Adipocyte (in vitro differentiated cells): Measurements from ENCODE around the gene KCNIP2.

ENCODE experiments used
- DNase-seq: peaks from one replicate; pipeline ENCODE4 v3.0.0-alpha.2; 2015; ENCODE audit warnings: low read depth
- H3K27me3 ChIP-seq: replicated peaks from 2 replicates; pipeline ENCODE4 v1.7.0; 2013; ENCODE audit warnings: mild to moderate bottlenecking, low read length, moderate library complexity; ENCODE audit not compliant: control insufficient read depth, insufficient read depth
- H3K36me3 ChIP-seq: 2 replicates; pipeline ENCODE4 v1.7.0; 2013; ENCODE audit warnings: low read length, mild to moderate bottlenecking, moderate library complexity; ENCODE audit not compliant: control insufficient read depth, insufficient read depth, severe bottlenecking
- H3K4me1 ChIP-seq: 2 replicates; pipeline ENCODE4 v1.7.0; 2013; ENCODE audit warnings: mild to moderate bottlenecking, low read length, moderate library complexity; ENCODE audit not compliant: control insufficient read depth, insufficient read depth
- H3K4me3 ChIP-seq: 2 replicates; pipeline ENCODE4 v1.7.0; 2013; ENCODE audit warnings: mild to moderate bottlenecking, low read length, moderate library complexity
- H3K9ac ChIP-seq: 2 replicates; pipeline ENCODE4 v1.7.0; 2013; ENCODE audit warnings: mild to moderate bottlenecking, low read length, moderate library complexity
- H3K9me3 ChIP-seq: 2 replicates; pipeline ENCODE4 v1.7.0; 2013; ENCODE audit warnings: mild to moderate bottlenecking, low read length, moderate library complexity; ENCODE audit not compliant: control insufficient read depth

Gene KCNIP2

DNA sequence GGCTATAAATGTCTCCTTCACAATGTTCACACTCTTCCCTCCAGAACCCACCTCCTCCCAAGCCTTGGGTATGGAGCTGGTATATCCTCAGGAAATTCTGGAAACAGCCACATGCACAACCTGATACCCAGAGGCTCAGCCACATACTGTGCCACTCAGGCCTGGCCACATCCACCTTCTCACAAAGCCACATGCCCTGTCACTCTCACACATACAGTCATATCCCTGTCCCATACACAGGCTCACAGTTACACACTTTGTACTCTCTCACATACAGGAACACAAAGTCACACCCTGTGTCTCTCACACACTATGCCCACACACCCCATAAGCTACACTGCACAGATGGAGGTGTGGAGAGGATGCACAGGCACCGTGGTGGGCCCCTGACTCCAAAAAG, 10.1 kb downstream of the KCNIP2 start:
- Histone ChIP-seq H3K27me3 (no peaks in the 10 kb centered on the region), H3K4me1 (peaks cover 17% of the 10 kb centered on the region), H3K4me3 (no peak overlapping the region), H3K9me3 (no peaks in the 10 kb centered on the region), H3K36me3 (peaks cover 6% of the 10 kb centered on the region), H3K9ac (no peak overlapping the region)
- no peak for DNase-seq

DNA sequence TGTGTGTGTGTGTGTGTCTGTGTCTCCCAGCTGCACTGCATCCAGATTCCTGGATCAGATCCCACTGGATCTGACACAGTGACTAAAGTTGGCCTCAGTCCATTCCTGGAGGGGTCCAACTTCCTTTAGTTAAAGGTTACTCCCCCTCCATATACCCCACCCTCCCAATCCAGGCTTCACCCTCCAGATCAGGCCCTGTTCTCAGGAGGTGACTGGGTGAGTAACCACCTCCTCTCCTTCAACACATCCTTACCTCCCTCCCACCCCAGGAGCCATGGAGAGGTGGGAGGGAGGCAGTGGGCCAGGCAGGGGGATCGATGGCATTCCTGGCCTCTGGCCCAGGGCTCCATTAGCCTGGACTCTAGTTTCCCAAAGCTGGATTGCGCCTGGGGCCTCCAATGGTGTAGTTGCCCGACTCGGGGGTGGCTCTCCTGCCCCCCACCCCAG, 11.3 kb downstream of the KCNIP2 start:
- no peak for DNase-seq
- Histone ChIP-seq H3K9me3 (no peaks in the 10 kb centered on the region), H3K4me1 (peaks cover 17% of the 10 kb centered on the region), H3K4me3 (no peak overlapping the region), H3K9ac (no peak overlapping the region), H3K36me3 (peaks cover 17% of the 10 kb centered on the region), H3K27me3 (no peaks in the 10 kb centered on the region)

DNA sequence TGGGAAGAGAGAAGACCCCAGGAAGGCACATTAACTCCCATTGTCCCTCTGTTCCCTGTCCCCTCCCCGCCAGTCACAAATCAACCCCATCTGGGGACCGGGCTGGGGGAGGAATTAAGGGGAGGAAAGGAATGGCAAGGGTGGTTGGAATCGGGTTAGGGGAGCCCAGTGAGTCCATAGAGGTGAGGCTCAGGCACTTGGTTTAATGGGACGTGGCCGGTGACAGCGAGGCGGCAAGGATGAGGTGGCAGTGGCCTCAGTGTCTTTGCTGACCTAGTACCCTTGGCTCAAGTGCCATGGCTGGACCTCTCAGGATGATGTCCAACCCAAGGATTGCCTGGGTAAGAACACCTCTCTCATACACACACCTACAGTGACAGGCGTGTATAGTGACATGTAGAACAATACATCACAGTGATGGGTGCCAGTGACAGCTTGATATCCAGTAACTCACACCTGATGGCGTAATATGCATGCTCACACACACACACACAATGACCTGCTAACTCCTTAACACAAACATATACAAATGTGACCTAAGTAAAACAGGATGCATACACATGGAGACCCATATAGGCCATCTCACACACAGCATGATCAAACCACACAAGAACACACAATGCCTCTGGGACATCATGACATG, 12.3 kb downstream of the KCNIP2 start:
- peak overlapping the region; percentile 81 for H3K4me3 ChIP-seq
- no peaks in the 10 kb centered on the region for H3K27me3 ChIP-seq

DNA sequence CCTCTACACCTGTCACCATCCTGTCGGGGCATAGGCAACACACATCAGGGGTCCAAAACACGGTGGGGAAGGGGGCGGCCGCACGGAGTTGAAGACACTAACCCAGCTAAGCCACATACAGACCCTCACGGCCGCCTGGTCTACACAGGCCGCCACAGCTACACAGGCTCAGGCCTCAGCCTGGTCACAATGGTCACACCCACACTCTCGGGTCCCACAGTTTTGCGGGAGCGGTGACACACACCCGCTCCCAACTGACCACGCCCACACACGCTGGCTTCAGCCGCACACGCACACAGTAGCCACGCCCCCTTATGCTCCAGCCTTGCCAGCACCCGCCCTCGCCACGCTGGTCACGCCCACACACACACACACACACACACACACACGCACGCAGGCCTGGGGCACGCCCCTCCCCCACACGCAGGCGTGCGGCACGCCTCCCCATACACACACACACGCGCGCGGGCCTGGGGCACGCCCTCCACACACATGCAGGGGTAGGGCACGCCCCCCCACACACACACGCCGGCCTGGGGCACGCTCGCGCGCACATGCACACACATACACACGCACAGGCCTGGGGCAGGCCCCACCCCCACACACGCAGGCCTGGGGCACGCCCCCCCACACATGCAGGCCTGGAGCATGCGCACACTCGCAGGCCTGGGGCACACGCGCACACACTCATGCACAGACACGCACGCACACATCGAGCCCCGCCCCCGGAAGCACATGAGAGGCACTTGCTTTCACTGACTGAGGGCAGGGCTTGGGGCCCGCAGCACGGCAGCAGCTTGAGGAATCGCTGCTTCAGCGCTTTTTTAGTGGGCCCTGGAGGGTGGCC, 13.1 kb downstream of the KCNIP2 start:
- DNase-seq, result peak; percentile 92
- peaks cover 15% of the 10 kb centered on the region for H3K4me1 ChIP-seq
- H3K9me3 ChIP-seq, result no peaks in the 10 kb centered on the region
- peak overlapping the region; percentile 61 for H3K9ac ChIP-seq
- H3K4me3 ChIP-seq, result peak overlapping the region; percentile 81
- peaks cover 30% of the 10 kb centered on the region for H3K36me3 ChIP-seq
- H3K27me3 ChIP-seq, result no peaks in the 10 kb centered on the region

More for the DNA sequence above, 12.3 kb downstream of the KCNIP2 start:
- peak overlapping the region; percentile 61 for H3K9ac ChIP-seq
- H3K4me1 ChIP-seq, result peaks cover 17% of the 10 kb centered on the region
- peaks cover 27% of the 10 kb centered on the region for H3K36me3 ChIP-seq
- DNase-seq, result no peak
- H3K9me3 ChIP-seq, result no peaks in the 10 kb centered on the region

DNA sequence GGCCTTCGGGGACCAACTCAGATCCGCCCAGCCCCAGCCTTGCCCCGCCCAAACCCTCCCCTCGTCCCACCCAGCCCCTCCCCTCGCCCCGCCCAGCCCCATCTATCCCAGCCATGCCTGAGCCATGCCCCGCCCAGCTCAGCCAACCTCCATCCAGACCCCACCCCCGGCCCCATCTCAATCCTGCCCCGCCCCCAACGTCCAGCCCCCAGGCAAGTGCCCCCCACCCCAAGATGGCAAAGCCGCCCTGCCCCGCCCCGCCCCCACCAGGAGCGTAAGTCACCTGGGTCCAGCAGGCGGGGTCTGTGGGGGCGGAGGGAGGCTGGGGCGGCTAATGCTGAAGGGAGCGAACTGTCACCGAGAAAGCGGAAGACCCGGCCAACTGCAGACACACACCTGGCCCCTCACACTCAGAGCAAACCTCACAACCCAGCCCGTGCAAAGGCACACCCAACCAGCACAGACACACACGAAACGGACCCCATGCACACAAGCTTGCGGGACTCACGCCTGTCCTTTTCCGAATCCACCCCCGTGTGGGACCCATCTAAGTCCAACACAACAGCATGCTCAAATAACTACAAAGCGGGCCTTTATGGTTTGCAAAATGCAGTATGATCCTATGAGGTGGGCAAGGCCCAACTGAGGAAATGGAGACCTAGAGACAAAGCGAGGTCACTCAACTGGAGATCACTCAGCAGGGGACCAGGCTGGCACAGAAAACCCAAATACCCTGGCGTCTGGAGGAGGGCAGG, 13.9 kb downstream of the KCNIP2 start:
- Histone ChIP-seq H3K9ac (peak overlapping the region; percentile 61), H3K4me1 (peaks cover 15% of the 10 kb centered on the region), H3K36me3 (peaks cover 28% of the 10 kb centered on the region), H3K4me3 (peak overlapping the region; percentile 81), H3K9me3 (no peaks in the 10 kb centered on the region), H3K27me3 (no peaks in the 10 kb centered on the region)
- DNase-seq, result peak; percentile 10

DNA sequence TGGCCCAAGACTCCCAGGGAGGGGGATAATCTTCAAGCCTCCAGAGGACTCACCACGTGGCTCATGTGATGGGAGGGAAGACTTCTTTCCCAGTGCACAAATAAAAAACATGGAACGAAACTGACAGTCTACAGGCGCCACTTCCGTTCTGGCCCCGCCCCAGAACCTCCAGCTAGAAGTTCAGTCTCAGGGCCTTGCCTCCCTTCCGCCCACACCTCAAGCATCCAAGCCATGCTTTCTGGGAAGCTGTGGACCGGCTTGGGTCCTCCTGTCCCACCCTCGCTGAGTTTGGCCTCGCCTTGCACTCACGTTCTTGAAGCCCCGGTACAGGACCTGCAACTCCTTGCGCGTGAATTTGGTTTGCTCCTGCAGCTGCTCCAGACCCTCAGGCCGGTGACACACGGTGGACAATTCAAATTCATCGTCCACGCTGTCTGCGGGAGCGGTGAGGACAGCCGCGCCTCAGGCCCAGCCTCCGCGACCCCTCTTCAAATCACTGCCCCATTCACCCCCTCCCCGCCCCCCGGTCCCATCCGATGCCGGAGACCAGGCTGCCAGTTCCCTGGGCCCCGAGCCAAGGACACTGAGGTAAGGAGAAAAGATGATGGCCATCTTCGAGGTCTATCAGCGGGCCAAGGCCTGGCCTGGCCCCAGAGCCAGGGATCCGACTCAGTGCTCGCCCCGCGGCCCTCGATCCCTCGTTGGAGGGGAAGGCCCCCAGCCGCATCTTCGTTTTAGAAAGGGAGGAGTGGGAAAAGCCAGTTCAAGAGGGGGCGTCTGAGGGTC, 14.6 kb downstream of the KCNIP2 start:
- DNase-seq, result no peak
- Histone ChIP-seq H3K4me3 (no peak overlapping the region), H3K4me1 (peaks cover 15% of the 10 kb centered on the region), H3K27me3 (no peaks in the 10 kb centered on the region), H3K36me3 (peaks cover 26% of the 10 kb centered on the region), H3K9ac (no peak overlapping the region), H3K9me3 (no peaks in the 10 kb centered on the region)

DNA sequence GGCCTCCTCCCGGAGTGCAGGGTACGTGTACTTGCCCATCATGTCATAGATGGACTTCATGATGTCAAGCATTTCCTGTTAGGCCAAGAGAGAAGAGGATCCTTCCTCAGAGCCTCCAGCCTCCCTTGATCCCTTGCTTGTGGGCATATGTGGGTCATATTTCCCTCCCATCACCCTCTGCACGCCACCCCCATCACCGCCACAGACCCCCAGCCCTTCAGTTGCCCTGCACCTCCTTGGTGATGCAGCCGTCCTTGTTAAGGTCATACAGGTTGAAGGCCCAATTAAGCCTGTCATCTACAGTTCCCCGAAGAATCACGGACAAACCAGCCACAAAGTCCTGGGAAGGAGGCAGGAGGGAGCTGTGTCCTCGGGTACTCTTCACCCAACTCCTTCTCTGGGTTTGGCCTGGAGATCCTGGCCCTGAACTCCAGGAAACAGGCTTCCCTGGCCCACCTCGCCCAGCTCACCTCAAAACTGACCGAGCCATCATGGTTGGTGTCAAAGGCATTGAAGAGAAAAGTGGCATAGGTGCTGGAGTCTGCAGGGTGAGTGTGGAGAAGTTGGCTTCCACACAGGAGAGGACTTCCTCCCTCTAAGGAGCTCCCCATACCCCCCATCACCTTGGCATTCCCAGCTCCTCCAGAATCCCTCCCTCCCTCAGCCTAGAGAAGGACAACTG, 15.5 kb downstream of the KCNIP2 start:
- H3K9ac ChIP-seq, result no peak overlapping the region
- peaks cover 26% of the 10 kb centered on the region for H3K36me3 ChIP-seq
- H3K4me3 ChIP-seq, result no peak overlapping the region
- DNase-seq, result no peak
- H3K4me1 ChIP-seq, result peaks cover 15% of the 10 kb centered on the region
- H3K27me3 ChIP-seq, result no peaks in the 10 kb centered on the region
- no peaks in the 10 kb centered on the region for H3K9me3 ChIP-seq

DNA sequence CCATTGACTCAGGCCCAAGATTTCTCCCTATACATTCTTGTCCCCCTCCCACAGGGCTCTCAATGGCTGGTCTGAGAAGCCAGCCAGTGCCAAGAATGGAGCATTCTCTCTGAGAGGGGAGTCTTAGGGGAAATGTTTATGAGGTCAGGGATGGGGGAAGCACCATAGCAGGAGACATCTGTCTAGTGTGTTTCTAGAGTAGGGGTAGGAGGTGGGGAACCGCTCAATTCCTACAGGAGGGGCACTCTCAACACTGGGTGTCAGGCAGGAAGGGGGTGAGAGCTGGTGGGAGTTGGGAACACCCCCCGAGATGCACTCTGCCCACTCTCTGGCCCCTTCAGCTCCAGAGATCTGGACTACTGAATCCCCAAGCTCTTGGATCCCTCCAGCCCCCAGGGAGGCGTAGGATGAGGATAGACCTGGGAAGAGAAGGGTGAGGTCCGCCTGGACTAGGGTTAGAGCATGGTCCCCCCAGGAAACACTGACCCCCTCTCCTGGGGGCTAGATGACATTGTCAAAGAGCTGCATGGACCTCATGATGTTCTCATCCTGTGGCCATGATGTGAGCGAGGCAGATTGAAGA, 16.7 kb downstream of the KCNIP2 start:
- Histone ChIP-seq H3K27me3 (no peaks in the 10 kb centered on the region), H3K4me1 (peaks cover 15% of the 10 kb centered on the region), H3K9ac (no peak overlapping the region), H3K9me3 (no peaks in the 10 kb centered on the region), H3K4me3 (no peak overlapping the region), H3K36me3 (peaks cover 30% of the 10 kb centered on the region)
- DNase-seq, result no peak

DNA sequence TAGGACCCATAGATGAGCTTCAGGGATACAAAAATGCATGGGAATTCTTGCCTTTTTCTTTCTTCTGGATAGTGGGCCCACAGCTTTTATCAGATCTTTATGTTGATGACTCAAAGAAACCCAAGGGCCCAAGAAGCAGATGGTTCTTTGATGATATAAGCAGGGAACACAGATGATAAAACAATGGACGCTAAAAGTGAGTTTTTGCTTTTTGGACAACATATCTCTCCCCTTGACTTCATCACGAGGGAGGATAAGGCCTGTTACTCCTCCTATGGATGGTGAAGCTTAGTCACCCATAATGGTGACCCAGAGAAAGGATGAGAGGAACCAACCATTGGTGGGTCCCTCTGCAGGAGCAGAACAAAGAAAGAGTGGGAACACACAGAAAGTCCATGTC, 18.9 kb downstream of the KCNIP2 start:
- peaks cover 31% of the 10 kb centered on the region for H3K36me3 ChIP-seq
- no peaks in the 10 kb centered on the region for H3K27me3 ChIP-seq
- H3K4me1 ChIP-seq, result no peaks in the 10 kb centered on the region
- H3K9ac ChIP-seq, result no peak overlapping the region
- no peaks in the 10 kb centered on the region for H3K9me3 ChIP-seq
- no peak overlapping the region for H3K4me3 ChIP-seq
- DNase-seq, result no peak
